CD14-positive monocyte (primary cell): ENCODE data around the gene CLCN5. TPM values are rescaled to one million over a fixed set of nuclear protein-coding genes. Genes with fewer than 3 reads are reported as not detected.

Experiments used
- DNase-seq, 3 donors: peaks; one replicate each; pipeline ENCODE4 v3.0.0-alpha.2; 2011 to 2022
- H2AFZ ChIP-seq: 2 replicates; pipeline ENCODE4 v1.6.0; 2012; ENCODE audit warnings: mild to moderate bottlenecking, low read depth, low read length, inconsistent platforms; ENCODE audit not compliant: insufficient read depth, poor library complexity, severe bottlenecking
- H3K27ac ChIP-seq, 2 donors: 1 replicate in 1 of 2; 2 replicates in 1 of 2; pipeline ENCODE4 v1.5.1; 2012 to 2013; ENCODE audit warnings: low read length in 2 of 2, control low read depth in 1 of 2, inconsistent platforms in 1 of 2, low read depth in 1 of 2, mild to moderate bottlenecking in 1 of 2
- H3K27me3 ChIP-seq, 2 donors: one replicate each; pipeline versions ENCODE4 v1.6.0 to v1.6.1; 2011 to 2013; ENCODE audit warnings: low read length in 2 of 2; ENCODE audit not compliant: control insufficient read depth in 2 of 2, insufficient read depth in 2 of 2
- H3K36me3 ChIP-seq, 2 donors: replicated peaks in 1 of 2; 1 replicate in 1 of 2; 2 replicates in 1 of 2; pipeline versions ENCODE4 v1.5.1 to v1.6.1; 2012 to 2013; ENCODE audit warnings: low read length in 2 of 2, control low read depth in 1 of 2, inconsistent platforms in 1 of 2, mild to moderate bottlenecking in 1 of 2; ENCODE audit not compliant: insufficient read depth in 2 of 2, control insufficient read depth in 1 of 2
- H3K4me1 ChIP-seq, 2 donors: 1 replicate in 1 of 2; 2 replicates in 1 of 2; pipeline versions ENCODE4 v1.5.1 to v1.6.1; 2012 to 2013; ENCODE audit warnings: low read length in 2 of 2, control low read depth in 1 of 2, inconsistent platforms in 1 of 2, mild to moderate bottlenecking in 1 of 2, moderate library complexity in 1 of 2; ENCODE audit not compliant: insufficient read depth in 2 of 2, control insufficient read depth in 1 of 2
- H3K4me2 ChIP-seq: replicated peaks from 2 replicates; pipeline ENCODE3; 2012; ENCODE audit warnings: low read length, moderate library complexity, mild to moderate bottlenecking; ENCODE audit not compliant: poor library complexity, severe bottlenecking; ENCODE audit errors: extremely low read depth
- H3K4me3 ChIP-seq, 3 experiments: fragments of 200-600 bp in 1 of 3; sonication (generic) in 1 of 3; replicated peaks in 1 of 3; 1 replicate in 2 of 3; 2 replicates in 1 of 3; pipeline ENCODE4 v1.5.1; 2011 to 2013; ENCODE audit warnings: low read length in 3 of 3, mild to moderate bottlenecking in 3 of 3, control low read depth in 2 of 3, low read depth in 2 of 3, inconsistent platforms in 1 of 3, moderate library complexity in 1 of 3
- H3K79me2 ChIP-seq: 2 replicates; pipeline ENCODE4 v1.6.0; 2012; ENCODE audit warnings: mild to moderate bottlenecking, control low read depth, inconsistent platforms, low read length, moderate library complexity; ENCODE audit not compliant: insufficient read depth
- H3K9ac ChIP-seq: 2 replicates; pipeline ENCODE4 v1.6.0; 2017; ENCODE audit warnings: low read length, mild to moderate bottlenecking; ENCODE audit not compliant: insufficient read depth, poor library complexity, severe bottlenecking
- H3K9me3 ChIP-seq, 2 donors: replicated peaks in 1 of 2; 1 replicate in 1 of 2; 2 replicates in 1 of 2; pipeline versions ENCODE4 v1.5.1 to v1.6.1; 2012 to 2013; ENCODE audit warnings: low read length in 2 of 2, control low read depth in 1 of 2; ENCODE audit not compliant: control insufficient read depth in 1 of 2, insufficient read depth in 1 of 2
- H4K20me1 ChIP-seq: 2 replicates; pipeline ENCODE4 v1.6.0; 2012; ENCODE audit warnings: mild to moderate bottlenecking, low read length, control low read depth, moderate library complexity; ENCODE audit not compliant: insufficient read depth
- H3K27ac Mint-ChIP-seq, 7 donors: one replicate each; pipeline ENCODE4 v1.8.0; 2020; ENCODE audit warnings: mild to moderate bottlenecking in 7 of 7, mixed read lengths in 7 of 7, moderate library complexity in 6 of 7, inconsistent platforms in 2 of 7
- H3K27me3 Mint-ChIP-seq, 3 donors: one replicate each; pipeline ENCODE4 v1.8.0; 2021 to 2022; ENCODE audit warnings: low read depth in 3 of 3, mild to moderate bottlenecking in 3 of 3, mixed read lengths in 3 of 3, moderate library complexity in 3 of 3, inconsistent platforms in 1 of 3
- H3K36me3 Mint-ChIP-seq, 2 donors: one replicate each; pipeline ENCODE4 v1.8.0; 2020; ENCODE audit warnings: mixed read lengths in 2 of 2, inconsistent platforms in 1 of 2, mild to moderate bottlenecking in 1 of 2
- H3K4me1 Mint-ChIP-seq: one replicate; pipeline ENCODE4 v1.8.0; 2020; ENCODE audit warnings: mild to moderate bottlenecking, mixed read lengths
- H3K4me3 Mint-ChIP-seq, 2 donors: one replicate each; pipeline ENCODE4 v1.8.0; 2020; ENCODE audit warnings: mild to moderate bottlenecking in 2 of 2, mixed read lengths in 2 of 2, moderate library complexity in 1 of 2
- H3K9me3 Mint-ChIP-seq, 7 donors: one replicate each; pipeline ENCODE4 v1.8.0; 2020 to 2022; ENCODE audit warnings: mixed read lengths in 7 of 7, mild to moderate bottlenecking in 6 of 7, moderate library complexity in 6 of 7, inconsistent platforms in 2 of 7
- whole genome bisulfite sequencing: methylation state at CpG from one replicate; pipeline ENCODE4 v1.1.5; 2013; ENCODE audit warnings: missing lambda C conversion rate; ENCODE audit not compliant: insufficient coverage; 5-methylcytosine and 5-hydroxymethylcytosine counted together
- intact Hi-C, 2 donors: fragments of 100-400 bp; cut with micrococcal nuclease; formaldehyde crosslinking; loops; one replicate each; pipeline versions ENCODE4 v1.15.0 to v1.15.1; 2023
- polyA plus RNA-seq, 3 donors: library from polyadenylated mRNA; depleted of rRNA in 1 of 3; unstranded in 2 of 3; stranded (reverse) in 1 of 3; fragments of 300-500 nt in 2 of 3; fragments of >200 nt in 1 of 3; fragmentation: Illumina TruSeq in 2 of 3; gene quantifications; 1 replicate in 2 of 3; 2 replicates in 1 of 3; pipeline ENCODE4 v1.2.3, GENCODE V29; 2012 to 2021
- TF ChIP-seq, protein P1 (sequence below): fragments of 200-600 bp; IDR thresholded peaks from one replicate; pipeline ENCODE4 v1.8.0; 2022; ENCODE audit warnings: antibody characterized with exemption, mild to moderate bottlenecking

CLCN5 gene
- polyA plus RNA-seq, 3 donors: 4.1 to 4.2 (median 4.1) TPM

DNA sequence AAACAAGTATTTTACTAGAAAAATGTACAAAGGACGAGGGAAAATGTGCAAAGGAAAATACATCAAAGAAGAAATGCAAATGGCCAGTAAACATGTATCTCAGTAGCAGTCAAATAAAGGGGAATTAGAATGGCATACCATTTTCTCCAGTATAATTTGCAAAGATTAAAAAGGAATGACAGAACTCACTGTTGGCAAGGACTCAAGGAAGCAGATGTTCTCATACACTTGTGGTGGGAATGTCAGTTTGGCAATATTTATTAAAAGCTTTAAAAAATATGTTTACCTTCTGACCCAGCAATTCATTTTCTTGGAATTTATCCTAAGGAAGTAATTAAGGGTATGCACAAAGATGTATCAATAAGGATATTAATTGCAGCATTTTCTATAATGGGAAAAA, 7.6 kb downstream of the CLCN5 start:
- H2AFZ ChIP-seq: no peak overlapping the region
- Mint-ChIP-seq H3K4me3 (no peak overlapping the region), H3K4me1 (peaks cover 27% of the 10 kb centered on the region), H3K36me3 (peaks cover 22 to 33% of the 10 kb centered on the region in 2 donors), H3K27me3 (peaks cover 0 to 8% (median 0%) of the 10 kb centered on the region in 3 donors), H3K27ac (no peak overlapping the region), H3K9me3 (peaks cover 0 to 3% (median 0%) of the 10 kb centered on the region in 7 donors)
- H3K36me3 ChIP-seq: peaks cover 4 to 26% of the 10 kb centered on the region in 2 donors
- TF ChIP-seq, protein P1, sequence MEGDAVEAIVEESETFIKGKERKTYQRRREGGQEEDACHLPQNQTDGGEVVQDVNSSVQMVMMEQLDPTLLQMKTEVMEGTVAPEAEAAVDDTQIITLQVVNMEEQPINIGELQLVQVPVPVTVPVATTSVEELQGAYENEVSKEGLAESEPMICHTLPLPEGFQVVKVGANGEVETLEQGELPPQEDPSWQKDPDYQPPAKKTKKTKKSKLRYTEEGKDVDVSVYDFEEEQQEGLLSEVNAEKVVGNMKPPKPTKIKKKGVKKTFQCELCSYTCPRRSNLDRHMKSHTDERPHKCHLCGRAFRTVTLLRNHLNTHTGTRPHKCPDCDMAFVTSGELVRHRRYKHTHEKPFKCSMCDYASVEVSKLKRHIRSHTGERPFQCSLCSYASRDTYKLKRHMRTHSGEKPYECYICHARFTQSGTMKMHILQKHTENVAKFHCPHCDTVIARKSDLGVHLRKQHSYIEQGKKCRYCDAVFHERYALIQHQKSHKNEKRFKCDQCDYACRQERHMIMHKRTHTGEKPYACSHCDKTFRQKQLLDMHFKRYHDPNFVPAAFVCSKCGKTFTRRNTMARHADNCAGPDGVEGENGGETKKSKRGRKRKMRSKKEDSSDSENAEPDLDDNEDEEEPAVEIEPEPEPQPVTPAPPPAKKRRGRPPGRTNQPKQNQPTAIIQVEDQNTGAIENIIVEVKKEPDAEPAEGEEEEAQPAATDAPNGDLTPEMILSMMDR: no peak
- no peaks in the 10 kb centered on the region for H3K79me2 ChIP-seq
- peaks cover 10 to 15% of the 10 kb centered on the region in 2 donors for H3K4me1 ChIP-seq
- DNase-seq: no peak
- H3K9me3 ChIP-seq: no peaks in the 10 kb centered on the region
- intact Hi-C loops: no loop called here
- H3K4me2 ChIP-seq: no peak overlapping the region
- H3K27ac ChIP-seq: no peak overlapping the region
- H4K20me1 ChIP-seq: no peaks in the 10 kb centered on the region
- no peaks in the 10 kb centered on the region for H3K27me3 ChIP-seq
- H3K4me3 ChIP-seq: no peak overlapping the region
- H3K9ac ChIP-seq: no peak overlapping the region
- WGBS: no CpG with 5 or more reads among the region's 1 CpG

DNA sequence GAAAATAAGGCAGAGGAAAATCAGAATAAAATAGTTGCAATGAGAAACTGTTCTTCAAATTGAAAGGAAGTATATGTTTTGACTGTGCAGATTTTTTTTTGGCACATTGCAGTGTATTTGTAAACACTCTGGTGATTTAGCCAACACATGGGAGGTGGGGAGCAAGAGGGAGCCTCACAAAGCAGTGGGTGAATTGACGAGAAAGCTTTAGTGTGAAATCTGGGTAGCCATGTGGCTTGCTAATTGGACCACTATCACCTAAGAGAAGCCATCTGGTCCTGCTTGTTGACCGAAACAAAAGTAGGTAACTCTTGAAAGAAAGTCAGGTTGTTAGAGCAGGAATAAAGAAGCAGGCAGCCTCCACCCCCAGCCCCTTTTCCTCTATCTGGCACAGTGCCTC, 10.4 kb downstream of the CLCN5 start:
- intact Hi-C loops: no loop called here
- Histone ChIP-seq H3K27me3 (no peaks in the 10 kb centered on the region), H3K79me2 (no peaks in the 10 kb centered on the region), H3K27ac (no peak overlapping the region), H2AFZ (no peak overlapping the region), H3K36me3 (peaks cover 4 to 6% of the 10 kb centered on the region in 2 donors), H4K20me1 (no peaks in the 10 kb centered on the region), H3K9ac (no peak overlapping the region), H3K4me1 (peaks cover 10 to 15% of the 10 kb centered on the region in 2 donors), H3K4me2 (no peak overlapping the region), H3K4me3 (no peak overlapping the region), H3K9me3 (no peaks in the 10 kb centered on the region)
- Mint-ChIP-seq H3K4me1 (peaks cover 17% of the 10 kb centered on the region), H3K36me3 (peaks cover 6 to 12% of the 10 kb centered on the region in 2 donors), H3K27me3 (peaks cover 0 to 2% (median 0%) of the 10 kb centered on the region in 3 donors), H3K9me3 (peaks cover 0 to 2% (median 0%) of the 10 kb centered on the region in 7 donors), H3K27ac (peak overlapping the region in 1 of 7 donors; percentile 73), H3K4me3 (no peak overlapping the region)
- TF ChIP-seq, protein P1: no peak
- no CpG with 5 or more reads among the region's 2 CpGs for WGBS
- DNase-seq: no peak
